Measurements from ENCODE around the gene ABCF2. TPM values are rescaled to one million over a fixed set of nuclear protein-coding genes. Genes with fewer than 3 reads are reported as not detected.

The ABCF2 gene
- total and polyA plus RNA-seq, 2 donors (not counting 1 experiment from before 2014, with no cell fraction given): 16.1 to 30.2 TPM

GRCh38 chr7:151245360-151246101, 18.5 kb upstream of the ABCF2 start:
- CTCF ChIA-PET: interaction anchor here (0.8 to 4.2 kb wide), 5 partner anchors 9 to 123 kb away, joined by 3 to 34 read pairs (median 5); partner anchors contain the start of gene ABCF2
- TF ChIP-seq, protein P1, sequence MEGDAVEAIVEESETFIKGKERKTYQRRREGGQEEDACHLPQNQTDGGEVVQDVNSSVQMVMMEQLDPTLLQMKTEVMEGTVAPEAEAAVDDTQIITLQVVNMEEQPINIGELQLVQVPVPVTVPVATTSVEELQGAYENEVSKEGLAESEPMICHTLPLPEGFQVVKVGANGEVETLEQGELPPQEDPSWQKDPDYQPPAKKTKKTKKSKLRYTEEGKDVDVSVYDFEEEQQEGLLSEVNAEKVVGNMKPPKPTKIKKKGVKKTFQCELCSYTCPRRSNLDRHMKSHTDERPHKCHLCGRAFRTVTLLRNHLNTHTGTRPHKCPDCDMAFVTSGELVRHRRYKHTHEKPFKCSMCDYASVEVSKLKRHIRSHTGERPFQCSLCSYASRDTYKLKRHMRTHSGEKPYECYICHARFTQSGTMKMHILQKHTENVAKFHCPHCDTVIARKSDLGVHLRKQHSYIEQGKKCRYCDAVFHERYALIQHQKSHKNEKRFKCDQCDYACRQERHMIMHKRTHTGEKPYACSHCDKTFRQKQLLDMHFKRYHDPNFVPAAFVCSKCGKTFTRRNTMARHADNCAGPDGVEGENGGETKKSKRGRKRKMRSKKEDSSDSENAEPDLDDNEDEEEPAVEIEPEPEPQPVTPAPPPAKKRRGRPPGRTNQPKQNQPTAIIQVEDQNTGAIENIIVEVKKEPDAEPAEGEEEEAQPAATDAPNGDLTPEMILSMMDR (IDR thresholded peaks at IDR 0.05): peak; percentile 91
- TF ChIP-seq EZH2 (IDR thresholded peaks at IDR 0.05; ENCODE audit: borderline replicate concordance, insufficient read depth, low read depth, low read length, poor library complexity, severe bottlenecking): no peak
- H3K4me3 Mint-ChIP-seq: peak overlapping the region; percentile 86
- H3K4me3 ChIP-seq (ENCODE audit: control extremely low read depth in 1 of 5, extremely low read depth in 1 of 5, insufficient read depth in 1 of 5, low read depth in 2 of 5, low read length in 4 of 5): peak overlapping the region in 4 of 5 experiments; percentile 35 to 55 (median 52)
- H3K27ac ChIP-seq (ENCODE audit: low read length in 2 of 2): no peak overlapping the region
- whole genome bisulfite sequencing (ENCODE audit: insufficient coverage): 5% methylated on average over 56 of the region's 60 CpGs
- peaks cover 18% of the 10 kb centered on the region for H3K27me3 Mint-ChIP-seq
- peaks cover 50% of the 10 kb centered on the region for H3K4me1 Mint-ChIP-seq
- peak; percentile 73 for ATAC-seq (ENCODE audit: low read depth)
- peak overlapping the region; percentile 99 for H3K4me2 ChIP-seq (replicated peaks; ENCODE audit: low read depth, low read length, poor library complexity, severe bottlenecking)
- DNase-seq: peak; percentile 81
- H3K9ac ChIP-seq (ENCODE audit: low read length): peak overlapping the region; percentile 62
- no peaks in the 10 kb centered on the region for H3K9me3 Mint-ChIP-seq (ENCODE audit: insufficient read depth)
- intact Hi-C loops (cut with micrococcal nuclease): loop anchor here (1.0 to 5.0 kb wide), 4 partner anchors 13 to 387 kb away; partner anchors contain the start of genes CHPF2 and NUB1
- H4K20me1 ChIP-seq (ENCODE audit: control insufficient read depth, insufficient read depth, low read length, poor library complexity, severe bottlenecking): peaks cover 5% of the 10 kb centered on the region
- H3K27ac Mint-ChIP-seq: no peak overlapping the region
- no peaks in the 10 kb centered on the region for H3K36me3 ChIP-seq (replicated peaks in 1 of 2; ENCODE audit: control extremely low read depth in 1 of 2, control insufficient read depth in 1 of 2, extremely low read depth in 1 of 2, insufficient read depth in 2 of 2, low read length in 1 of 2)
- POLR2A ChIA-PET: no interaction called here
- H3K27me3 ChIP-seq (replicated peaks in 1 of 4; ENCODE audit: control extremely low read depth in 1 of 4, control insufficient read depth in 3 of 4, insufficient read depth in 4 of 4, low read length in 3 of 4): peaks cover 0 to 52% (median 18%) of the 10 kb centered on the region in 4 experiments
- H3K9me3 ChIP-seq (ENCODE audit: control extremely low read depth in 1 of 3, control insufficient read depth in 2 of 3, insufficient read depth in 1 of 3, low read length in 2 of 3): peaks cover 0 to 19% (median 0%) of the 10 kb centered on the region in 3 donors
- H2AFZ ChIP-seq (ENCODE audit: insufficient read depth, low read depth, low read length, poor library complexity, severe bottlenecking): peak overlapping the region; percentile 79
- H3K4me1 ChIP-seq (ENCODE audit: control insufficient read depth in 2 of 2, insufficient read depth in 2 of 2, low read length in 2 of 2): peaks cover 41 to 50% of the 10 kb centered on the region in 2 donors
- H3K79me2 ChIP-seq (ENCODE audit: control insufficient read depth, insufficient read depth, low read length): no peaks in the 10 kb centered on the region
